Measurements from ENCODE around the gene SPON1. TPM values are rescaled to one million over a fixed set of nuclear protein-coding genes. Genes with fewer than 3 reads are reported as not detected.

SPON1 gene
- total and polyA plus RNA-seq, 2 experiments from 2014 or later, result 2.9 to 6.4 TPM

- Histone ChIP-seq H3K4me3 (no peak overlapping the region), H3K79me2 (replicated peaks; ENCODE audit: insufficient read depth) (no peaks in the 10 kb centered on the region), H3K4me2 (no peak overlapping the region), H3K9me2 (ENCODE audit: insufficient read depth) (peaks cover 18% of the 10 kb centered on the region), H3K27me3 (ENCODE audit: insufficient read depth) (no peaks in the 10 kb centered on the region), H3K4me1 (ENCODE audit: insufficient read depth) (peaks cover 34% of the 10 kb centered on the region), H2AFZ (no peak overlapping the region), H3K36me3 (ENCODE audit: insufficient read depth) (no peaks in the 10 kb centered on the region), H3K27ac (ENCODE audit: low read depth) (no peak overlapping the region), H4K20me1 (replicated peaks; ENCODE audit: insufficient read depth) (no peaks in the 10 kb centered on the region), H3F3A (replicated peaks; ENCODE audit: low read depth) (no peaks in the 10 kb centered on the region)
- no peak for DNase-seq (ENCODE audit: low spot score)
- Mint-ChIP-seq H3K27ac (no peak overlapping the region), H3K9me3 (no peaks in the 10 kb centered on the region), H3K27me3 (ENCODE audit: insufficient read depth, low read depth, poor library complexity) (peaks cover 3% of the 10 kb centered on the region), H3K36me3 (ENCODE audit: low read depth) (no peaks in the 10 kb centered on the region), H3K4me1 (peaks cover 39% of the 10 kb centered on the region), H3K4me3 (no peak overlapping the region)
- TF ChIP-seq NANOG (IDR thresholded peaks at IDR 0.05; ENCODE audit: borderline replicate concordance) (no peak), CTCF (conservative IDR thresholded peaks at IDR 0.05; ENCODE audit: low read depth in 2 of 2) (no peak), EZH2phosphoT487 (IDR thresholded peaks at IDR 0.05; ENCODE audit: unreplicated experiment) (no peak), ZNF331 (CRISPR knock-in tag; IDR thresholded peaks at IDR 0.05; ENCODE audit: low read depth) (no peak), POLR2AphosphoS5 (IDR thresholded peaks at IDR 0.05; ENCODE audit: low read depth) (no peak), STAT1 (IDR thresholded peaks at IDR 0.05; ENCODE audit: unreplicated experiment) (no peak), ETS1 (IDR thresholded peaks at IDR 0.05) (no peak), EZH2 (IDR thresholded peaks at IDR 0.05; ENCODE audit: low read depth, unreplicated experiment) (no peak), JUNB (IDR thresholded peaks at IDR 0.05; ENCODE audit: unreplicated experiment) (no peak), REST (IDR thresholded peaks at IDR 0.05; ENCODE audit: unreplicated experiment) (no peak), ZNF114 (CRISPR knock-in tag; IDR thresholded peaks at IDR 0.05) (no peak), ZNF462 (CRISPR knock-in tag; IDR thresholded peaks at IDR 0.05) (no peak), CREB1 (CRISPR knock-in tag; IDR thresholded peaks at IDR 0.05; ENCODE audit: low read depth) (no peak)
- ATAC-seq, result no peak
These were observed 35.5 kb upstream of the SPON1 start for GRCh38 chr11:13926981-13927380.
